IMR-90 (cell line): Measurements from ENCODE around the gene ISG20L2.

Source experiments
- POLR2A ChIP-seq: IDR thresholded peaks from 2 replicates; pipeline ENCODE4 v1.6.1; 2012; ENCODE audit warnings: mild to moderate bottlenecking, low read depth, low read length
- TF ChIP-seq, protein P1 (sequence below): conservative IDR thresholded peaks from 2 replicates; pipeline ENCODE4 v1.5.1; 2012; ENCODE audit warnings: mild to moderate bottlenecking, low read depth, low read length, improper control_type of control experiment

DNA sequence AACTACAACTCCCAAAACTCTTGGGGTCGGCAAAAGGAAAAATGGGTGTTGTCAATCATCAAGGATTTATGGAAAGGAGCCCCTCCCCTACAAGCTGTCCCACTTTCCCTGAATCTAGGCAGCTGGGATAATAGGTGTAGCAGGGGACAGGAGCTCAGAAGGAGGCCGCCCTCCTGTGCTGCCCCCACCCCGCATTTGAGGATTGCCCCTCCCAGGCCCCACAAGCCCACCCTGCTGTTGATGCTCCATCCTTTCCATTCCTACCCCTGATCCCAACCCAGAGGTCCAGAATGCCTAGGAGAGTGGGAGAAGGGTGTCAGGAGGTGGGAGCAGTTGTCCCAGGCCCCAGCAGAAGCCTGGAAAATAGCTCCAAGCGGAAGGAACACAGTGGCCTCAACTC lies 14.2 kb upstream of the ISG20L2 start:
- TF ChIP-seq, protein P1, sequence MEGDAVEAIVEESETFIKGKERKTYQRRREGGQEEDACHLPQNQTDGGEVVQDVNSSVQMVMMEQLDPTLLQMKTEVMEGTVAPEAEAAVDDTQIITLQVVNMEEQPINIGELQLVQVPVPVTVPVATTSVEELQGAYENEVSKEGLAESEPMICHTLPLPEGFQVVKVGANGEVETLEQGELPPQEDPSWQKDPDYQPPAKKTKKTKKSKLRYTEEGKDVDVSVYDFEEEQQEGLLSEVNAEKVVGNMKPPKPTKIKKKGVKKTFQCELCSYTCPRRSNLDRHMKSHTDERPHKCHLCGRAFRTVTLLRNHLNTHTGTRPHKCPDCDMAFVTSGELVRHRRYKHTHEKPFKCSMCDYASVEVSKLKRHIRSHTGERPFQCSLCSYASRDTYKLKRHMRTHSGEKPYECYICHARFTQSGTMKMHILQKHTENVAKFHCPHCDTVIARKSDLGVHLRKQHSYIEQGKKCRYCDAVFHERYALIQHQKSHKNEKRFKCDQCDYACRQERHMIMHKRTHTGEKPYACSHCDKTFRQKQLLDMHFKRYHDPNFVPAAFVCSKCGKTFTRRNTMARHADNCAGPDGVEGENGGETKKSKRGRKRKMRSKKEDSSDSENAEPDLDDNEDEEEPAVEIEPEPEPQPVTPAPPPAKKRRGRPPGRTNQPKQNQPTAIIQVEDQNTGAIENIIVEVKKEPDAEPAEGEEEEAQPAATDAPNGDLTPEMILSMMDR = no peak
- TF ChIP-seq POLR2A = no peak
